HG02588 (cell line): ENCODE data around the gene WLS.

Experiments used
- ATAC-seq: cut with Tn5 transposase; IDR thresholded peaks from one replicate; pipeline ENCODE4 v1.9.1; 2021; ENCODE audit warnings: mild to moderate bottlenecking, moderate library complexity; ENCODE audit not compliant: unreplicated experiment

Gene WLS

DNA sequence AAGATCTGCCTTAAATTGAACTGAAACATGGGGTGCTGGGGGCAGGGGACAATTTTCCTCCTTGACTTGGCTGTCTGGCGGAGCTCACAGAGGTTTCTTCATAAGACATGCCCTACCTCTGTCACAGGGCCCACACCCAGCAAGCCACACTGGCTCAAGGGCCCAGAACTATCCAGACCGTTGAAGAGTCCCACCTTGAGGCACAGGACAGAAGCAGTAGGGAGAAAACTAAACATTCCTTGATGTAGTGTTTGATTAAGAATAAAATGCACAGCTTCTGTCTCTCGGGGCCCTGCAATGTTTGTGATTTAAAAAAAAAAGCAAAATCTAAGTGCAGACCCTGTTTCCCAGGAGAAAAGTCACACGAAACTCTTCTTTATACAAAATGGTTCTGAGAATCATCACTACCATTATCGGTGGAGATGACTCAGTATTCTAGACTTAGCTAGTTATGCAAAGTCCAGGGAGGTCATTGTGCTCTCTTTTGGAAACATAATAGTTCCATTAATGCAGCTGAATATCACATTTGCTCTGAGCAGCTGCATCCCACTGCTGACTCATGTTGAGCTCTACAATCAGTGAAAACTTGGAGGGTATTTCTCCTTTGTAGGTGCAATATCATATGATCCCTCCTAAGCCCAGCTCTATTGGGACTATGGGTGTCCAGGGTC, 128.3 kb downstream of the WLS start:
- ATAC-seq = no peak

DNA sequence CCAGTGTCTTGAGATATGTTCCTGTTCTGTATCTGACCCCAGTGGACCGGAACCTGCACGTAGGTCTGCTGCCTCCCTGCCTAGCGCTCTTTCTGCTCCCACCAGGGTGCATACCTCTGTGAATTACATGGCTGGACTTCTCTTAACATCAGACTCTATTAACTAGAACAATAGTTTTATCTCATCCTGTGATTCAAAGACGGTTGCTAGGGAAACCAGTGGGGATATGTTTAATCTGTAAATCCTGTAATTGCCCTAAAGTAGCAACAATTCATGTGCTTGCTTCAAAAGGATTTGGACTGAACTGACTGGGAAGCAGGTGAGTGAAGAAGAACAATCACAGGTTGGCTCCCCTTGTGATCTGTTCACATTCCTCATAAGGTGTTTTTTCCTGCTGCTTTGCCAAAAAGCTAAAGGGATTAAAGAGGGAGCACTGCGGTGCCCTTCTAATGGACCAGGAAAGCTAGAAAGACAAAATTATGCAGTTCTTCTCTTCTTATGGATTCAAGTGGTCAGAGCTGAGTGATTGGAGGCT, 129.2 kb downstream of the WLS start:
- no peak for ATAC-seq

DNA sequence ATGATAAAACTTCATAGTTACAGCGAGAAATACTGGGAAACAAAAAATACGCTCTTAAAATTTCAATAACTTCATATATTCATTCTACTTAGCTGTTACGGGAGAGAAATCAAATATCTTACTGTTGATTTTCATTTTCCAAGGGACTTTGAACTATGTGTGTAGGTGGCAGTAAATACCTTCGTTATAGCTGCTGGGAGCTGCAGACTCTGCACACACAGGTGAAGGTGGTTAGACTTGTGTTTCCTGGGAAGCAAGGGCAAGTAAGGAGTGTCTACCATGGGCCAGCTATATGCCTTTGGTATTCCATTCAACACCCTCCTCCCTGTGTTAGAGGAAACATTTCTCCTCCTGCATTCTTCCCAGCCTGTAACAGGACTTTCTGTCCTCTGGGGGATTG, 130.5 kb downstream of the WLS start:
- ATAC-seq = no peak

DNA sequence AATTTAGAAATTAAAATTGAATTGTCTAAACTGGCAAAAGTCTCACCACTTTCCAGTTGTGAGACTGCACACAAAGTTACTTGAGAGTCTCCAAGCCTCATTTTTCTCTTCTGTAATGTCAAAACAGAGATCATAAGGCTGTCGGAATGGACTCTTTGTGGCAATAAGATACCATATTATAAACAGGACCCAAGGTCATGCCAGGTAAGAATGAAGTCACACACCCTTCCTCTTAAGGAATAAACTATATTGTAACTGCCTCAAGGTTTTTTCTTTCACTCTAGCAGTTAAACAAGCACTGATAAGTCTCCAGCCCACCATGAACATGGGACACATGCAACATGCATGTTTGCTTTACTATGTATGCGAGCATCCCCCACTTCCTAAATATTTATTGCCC, 131.8 kb downstream of the WLS start:
- no peak for ATAC-seq

DNA sequence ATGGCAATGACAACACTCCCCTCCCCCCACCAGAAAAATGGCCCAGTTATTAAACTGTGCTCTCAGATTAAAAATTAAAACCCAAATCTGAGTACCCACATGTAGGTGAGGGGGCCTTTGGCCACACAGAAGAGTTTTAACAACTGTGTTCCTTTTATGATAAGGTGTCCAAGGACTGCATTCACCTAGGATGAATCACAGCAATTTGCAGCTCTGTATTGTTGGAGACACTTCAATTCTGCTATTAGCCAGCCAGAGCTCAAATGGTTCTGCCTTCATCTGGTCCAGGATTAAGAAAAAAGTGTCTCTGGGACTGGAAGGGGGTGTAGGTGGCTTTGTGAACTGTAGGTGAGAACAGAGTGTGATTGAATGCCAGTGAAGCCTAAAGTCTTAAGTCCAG, 138.6 kb downstream of the WLS start:
- ATAC-seq = no peak

DNA sequence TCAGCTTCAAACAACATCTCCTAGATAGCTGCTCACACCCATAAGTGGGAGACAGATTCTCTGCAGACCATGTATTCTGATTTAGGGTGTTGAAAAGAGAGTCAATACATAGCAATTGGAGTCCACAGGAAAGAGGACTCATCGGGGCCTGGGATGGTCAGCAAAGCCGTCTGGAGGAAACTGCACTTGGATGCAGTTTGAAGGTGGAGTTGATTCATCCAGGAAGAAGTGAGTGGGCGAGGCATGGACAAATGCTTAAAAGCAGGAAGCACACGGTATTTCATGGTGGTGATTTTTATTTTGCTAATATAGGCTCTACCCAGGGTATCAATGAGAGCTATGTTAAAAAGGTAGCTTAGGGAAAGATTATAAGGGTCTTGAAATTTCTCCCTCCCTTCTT, 145.1 kb downstream of the WLS start:
- no peak for ATAC-seq

DNA sequence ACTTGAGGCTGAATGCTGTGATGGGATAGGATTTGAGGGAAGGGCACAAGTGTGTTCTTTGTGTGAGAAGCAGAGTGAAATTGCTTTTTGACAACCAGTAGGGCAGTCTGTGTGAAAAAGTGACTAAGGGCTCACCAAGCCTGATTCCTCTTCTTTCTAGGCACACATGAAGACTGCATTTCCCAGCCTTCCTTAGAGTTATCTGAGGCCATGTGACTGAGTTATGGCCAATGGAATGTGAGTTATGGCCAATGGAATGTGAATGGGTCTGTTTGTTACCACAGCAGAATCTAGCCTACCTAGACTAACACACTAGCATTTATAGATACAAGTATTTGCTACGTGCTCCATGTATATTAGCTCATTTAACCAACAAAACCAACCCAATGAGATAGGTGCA, 146.6 kb downstream of the WLS start:
- no peak for ATAC-seq

DNA sequence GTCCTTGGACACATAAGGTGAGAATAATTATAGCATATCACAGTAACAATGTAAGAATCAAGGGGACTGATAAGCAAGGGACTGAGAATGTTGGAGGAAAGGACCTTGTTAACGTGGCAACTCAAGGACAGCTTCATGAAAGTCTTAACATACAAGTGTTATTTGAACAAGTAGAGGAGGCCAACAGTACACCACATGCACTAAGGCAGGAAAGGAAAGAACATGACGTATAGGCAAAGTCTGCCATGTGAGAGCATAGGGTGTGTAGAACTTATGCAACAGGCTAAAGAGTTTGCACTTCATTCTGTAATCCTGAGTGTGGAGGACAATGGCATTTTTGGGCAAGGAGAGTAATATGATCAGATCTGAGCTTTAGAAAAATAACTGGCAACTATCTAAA, 148.6 kb downstream of the WLS start:
- ATAC-seq = no peak

DNA sequence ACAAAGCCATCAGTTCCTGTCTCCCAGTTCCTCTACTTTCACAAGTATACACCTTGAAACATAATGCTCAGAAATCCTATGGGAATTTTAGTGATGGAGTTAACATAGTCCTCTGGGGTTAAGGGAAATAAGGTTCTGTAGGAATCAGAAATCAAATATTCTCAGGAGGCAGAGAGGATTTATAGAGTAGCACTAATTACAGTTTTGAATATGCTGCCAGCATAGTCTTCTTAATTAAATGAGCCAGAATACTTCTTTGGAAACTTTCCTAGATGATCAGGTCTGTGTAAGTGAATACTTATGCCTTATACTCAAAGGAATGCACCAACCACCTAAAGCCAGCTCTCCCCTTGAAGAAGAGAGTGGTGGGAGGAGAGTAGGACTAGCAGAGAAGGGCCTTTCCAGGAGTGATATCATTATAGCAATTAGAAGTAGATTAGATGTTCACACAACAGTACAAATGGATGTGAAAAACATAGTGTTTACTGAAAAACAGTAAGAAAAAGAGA, 150.5 kb downstream of the WLS start:
- ATAC-seq = no peak

DNA sequence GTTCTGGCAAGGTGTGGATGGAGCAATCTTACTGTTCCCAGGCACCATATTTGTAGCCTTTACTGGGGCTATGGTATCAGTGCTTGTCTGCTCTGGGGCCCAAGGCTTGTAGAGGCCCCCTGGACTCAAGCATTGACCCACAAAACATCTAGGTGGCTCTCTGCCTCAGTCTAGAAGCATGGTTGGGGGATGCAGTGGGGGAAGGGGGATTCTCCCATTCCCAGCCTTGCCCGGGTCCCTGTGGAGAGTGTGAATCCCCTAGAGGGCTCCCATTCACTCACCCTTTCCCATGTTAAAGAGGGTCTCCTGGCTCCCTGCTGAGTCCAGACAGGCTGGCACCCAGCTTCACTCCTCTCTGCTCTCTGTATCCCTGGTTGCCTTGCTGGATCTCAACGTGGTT, 153.7 kb downstream of the WLS start:
- no peak for ATAC-seq
